Osteocyte (in vitro differentiated cells): ENCODE measurements around the gene ABRACL. TPM values are rescaled to one million over a fixed set of nuclear protein-coding genes. Genes with fewer than 3 reads are reported as not detected.

ENCODE experiments used
- DNase-seq: peaks from one replicate; pipeline ENCODE4 v3.0.0; 2021; ENCODE audit warnings: mixed read lengths; ENCODE audit not compliant: unreplicated experiment; ENCODE audit errors: extremely low spot score
- H3K27ac Mint-ChIP-seq: one replicate; pipeline ENCODE4 v1.8.0; 2021; ENCODE audit warnings: mild to moderate bottlenecking, mixed read lengths; ENCODE audit not compliant: unreplicated experiment
- H3K27me3 Mint-ChIP-seq: one replicate; pipeline ENCODE4 v1.8.0; 2021; ENCODE audit warnings: mixed read lengths; ENCODE audit not compliant: unreplicated experiment
- H3K36me3 Mint-ChIP-seq: one replicate; pipeline ENCODE4 v1.8.0; 2021; ENCODE audit warnings: mixed read lengths; ENCODE audit not compliant: unreplicated experiment
- H3K4me1 Mint-ChIP-seq: one replicate; pipeline ENCODE4 v1.8.0; 2021; ENCODE audit warnings: mixed read lengths; ENCODE audit not compliant: unreplicated experiment
- H3K4me3 Mint-ChIP-seq: one replicate; pipeline ENCODE4 v1.8.0; 2021; ENCODE audit warnings: mild to moderate bottlenecking, moderate library complexity, mixed read lengths; ENCODE audit not compliant: unreplicated experiment
- H3K9me3 Mint-ChIP-seq: one replicate; pipeline ENCODE4 v1.8.0; 2021; ENCODE audit warnings: mixed read lengths; ENCODE audit not compliant: unreplicated experiment
- CTCF ChIP-seq: fragments of 200-600 bp; sonication (generic); IDR thresholded peaks from 2 replicates; pipeline ENCODE4 v1.5.0; 2021; ENCODE audit warnings: antibody characterized with exemption, mild to moderate bottlenecking, moderate library complexity
- total RNA-seq: library from RNA; stranded (reverse); gene quantifications from 2 replicates; pipeline ENCODE4 v1.2.1, GENCODE V29; 2021

ABRACL gene
- total RNA-seq, 1 donor from 2014 or later = 16.9 TPM

- TF ChIP-seq CTCF = no peak
- H3K27me3 Mint-ChIP-seq = peaks cover 19% of the 10 kb centered on the region
Observed at GRCh38 chr6:139082370-139082769, 53.8 kb downstream of the ABRACL start.

DNA sequence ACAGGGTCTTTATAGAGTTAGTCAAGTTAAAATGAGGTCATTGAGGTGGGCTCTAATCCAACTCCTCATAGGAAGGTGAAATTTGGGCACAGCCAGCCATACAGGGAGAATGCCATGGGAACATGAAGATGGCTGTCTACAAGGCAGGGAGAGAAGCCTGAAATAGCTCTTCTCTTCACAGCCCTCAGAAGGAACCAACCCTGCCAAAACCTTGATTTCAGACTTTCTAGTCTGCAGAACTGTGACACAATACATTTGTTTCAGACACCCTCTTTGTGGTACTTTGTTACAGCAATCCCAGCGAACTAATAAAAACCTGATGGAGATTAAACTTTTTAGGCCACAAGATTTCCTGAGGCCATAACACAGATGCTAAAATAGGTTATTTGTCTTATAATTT lies 63.3 kb downstream of the ABRACL start:
- H3K4me1 Mint-ChIP-seq = no peaks in the 10 kb centered on the region
- H3K27me3 Mint-ChIP-seq = peaks cover 23% of the 10 kb centered on the region
- no peak for TF ChIP-seq CTCF
- DNase-seq = no peak
- H3K4me3 Mint-ChIP-seq = no peak overlapping the region
- no peak overlapping the region for H3K27ac Mint-ChIP-seq
- H3K9me3 Mint-ChIP-seq = peaks cover 11% of the 10 kb centered on the region
- no peaks in the 10 kb centered on the region for H3K36me3 Mint-ChIP-seq

More at GRCh38 chr6:139082370-139082769, 53.8 kb downstream of the ABRACL start:
- no peaks in the 10 kb centered on the region for H3K4me1 Mint-ChIP-seq
- no peak overlapping the region for H3K27ac Mint-ChIP-seq
- no peak overlapping the region for H3K4me3 Mint-ChIP-seq
- no peaks in the 10 kb centered on the region for H3K36me3 Mint-ChIP-seq
- H3K9me3 Mint-ChIP-seq = peaks cover 2% of the 10 kb centered on the region
- no peak for DNase-seq

Other genes with a start within 250 kb of the ABRACL start
- 0.13 TPM in 1 of 2 replicates, not detected in the other for gene ECT2L, start 232.7 kb upstream of the ABRACL start, total RNA-seq
- 32.2 and 38.0 TPM in 2 replicates for gene REPS1, start 40.5 kb upstream of the ABRACL start, total RNA-seq
- gene HECA, start 106.3 kb downstream of the ABRACL start, total RNA-seq = 24.3 and 26.2 TPM in 2 replicates